Karpas-422 (cell line): ENCODE results near the gene ABHD16B. TPM values are rescaled to one million over a fixed set of nuclear protein-coding genes. Genes with fewer than 3 reads are reported as not detected.

Source experiments
- DNase-seq: peaks from one replicate; pipeline ENCODE4 v3.0.0-alpha.2; 2015
- H2AFZ ChIP-seq: fragments of 200-600 bp; sonication (generic); 2 replicates; pipeline ENCODE4 v1.6.1; 2014; ENCODE audit warnings: antibody characterized with exemption, low read length, mixed read lengths
- H3K27ac ChIP-seq: fragments of 200-600 bp; sonication (generic); 2 replicates; pipeline ENCODE4 v1.5.1; 2014; ENCODE audit warnings: mild to moderate bottlenecking, low read length, moderate library complexity
- H3K27me3 ChIP-seq: fragments of 200-600 bp; sonication (generic); 2 replicates; pipeline ENCODE4 v1.6.1; 2014; ENCODE audit warnings: low read length, mixed read lengths
- H3K36me3 ChIP-seq: fragments of 200-600 bp; sonication (generic); 2 replicates; pipeline ENCODE4 v1.6.1; 2014; ENCODE audit warnings: low read length, mixed read lengths; ENCODE audit not compliant: insufficient read depth
- H3K4me1 ChIP-seq: fragments of 200-600 bp; sonication (generic); 2 replicates; pipeline ENCODE4 v1.6.1; 2014; ENCODE audit warnings: mild to moderate bottlenecking, low read length, mixed read lengths
- H3K4me2 ChIP-seq: fragments of 200-600 bp; sonication (generic); 2 replicates; pipeline ENCODE4 v1.6.1; 2014; ENCODE audit warnings: low read length, low read depth, mild to moderate bottlenecking; ENCODE audit not compliant: poor library complexity, severe bottlenecking
- H3K4me3 ChIP-seq: fragments of 200-600 bp; sonication (generic); 2 replicates; pipeline ENCODE4 v1.5.1; 2014; ENCODE audit warnings: mild to moderate bottlenecking, antibody characterized with exemption, low read length, mixed read lengths
- H3K79me2 ChIP-seq: fragments of 200-600 bp; sonication (generic); 2 replicates; pipeline ENCODE4 v1.6.1; 2014; ENCODE audit warnings: mild to moderate bottlenecking, low read length, mixed read lengths
- H3K9ac ChIP-seq: fragments of 200-600 bp; sonication (generic); 2 replicates; pipeline ENCODE4 v1.6.0; 2014; ENCODE audit warnings: low read length
- H3K9me2 ChIP-seq: fragments of 200-600 bp; sonication (generic), shearing (Covaris generic); replicated peaks from 2 replicates; pipeline ENCODE4 v1.6.0; 2014; ENCODE audit warnings: mild to moderate bottlenecking, low read length, moderate library complexity; ENCODE audit not compliant: insufficient read depth
- H3K9me3 ChIP-seq: fragments of 300-700, 200-600 bp; sonication (generic); 2 replicates; pipeline ENCODE4 v1.6.1; 2014; ENCODE audit warnings: low read length, mixed read lengths
- H4K20me1 ChIP-seq: fragments of 200-600 bp; sonication (generic); 2 replicates; pipeline ENCODE4 v1.6.1; 2014; ENCODE audit warnings: mild to moderate bottlenecking, antibody characterized with exemption, low read length, low read depth; ENCODE audit not compliant: insufficient read depth
- total RNA-seq: library from RNA; depleted of rRNA; stranded (reverse); fragments of >200 nt; shearing (Covaris generic); gene quantifications from 2 replicates; pipeline ENCODE4 v1.2.3, GENCODE V29; 2014; ENCODE audit warnings: low replicate concordance

The ABHD16B gene
- total RNA-seq, 1 experiment from 2014 or later, result not detected

- no peak for DNase-seq
- no peak overlapping the region for H3K27ac ChIP-seq
- peaks cover 11% of the 10 kb centered on the region for H3K36me3 ChIP-seq
- no peaks in the 10 kb centered on the region for H4K20me1 ChIP-seq
- no peaks in the 10 kb centered on the region for H3K27me3 ChIP-seq
- no peaks in the 10 kb centered on the region for H3K9me3 ChIP-seq
- H3K9ac ChIP-seq, result no peak overlapping the region
- H3K79me2 ChIP-seq, result peaks cover 2% of the 10 kb centered on the region; the same call in 1 of the 2 replicates
- no peak overlapping the region for H3K4me3 ChIP-seq
- H3K9me2 ChIP-seq, result no peaks in the 10 kb centered on the region
- no peaks in the 10 kb centered on the region for H3K4me1 ChIP-seq
- H2AFZ ChIP-seq, result no peak overlapping the region
- no peak overlapping the region for H3K4me2 ChIP-seq
Measured at GRCh38 chr20:63883201-63883593, 21.9 kb downstream of the ABHD16B start.

GRCh38 chr20:63884506-63885263 lies 23.4 kb downstream of the ABHD16B start:
- peaks cover 4% of the 10 kb centered on the region; the same call in 1 of the 2 replicates for H3K36me3 ChIP-seq
- no peak for DNase-seq
- peaks cover 2% of the 10 kb centered on the region; the same call in 1 of the 2 replicates for H3K79me2 ChIP-seq

GRCh38 chr20:63885264-63886053 lies 24.2 kb downstream of the ABHD16B start:
- Histone ChIP-seq H3K4me3 (no peak overlapping the region), H3K4me1 (no peaks in the 10 kb centered on the region), H3K9me2 (no peaks in the 10 kb centered on the region), H3K36me3 (peaks cover 4% of the 10 kb centered on the region; the same call in 1 of the 2 replicates), H3K27ac (no peak overlapping the region), H3K4me2 (no peak overlapping the region), H3K9me3 (no peaks in the 10 kb centered on the region), H2AFZ (no peak overlapping the region), H3K79me2 (peaks cover 2% of the 10 kb centered on the region; the same call in 1 of the 2 replicates), H3K9ac (no peak overlapping the region), H3K27me3 (no peaks in the 10 kb centered on the region), H4K20me1 (no peaks in the 10 kb centered on the region)
- DNase-seq, result no peak

More at GRCh38 chr20:63884506-63885263, 23.4 kb downstream of the ABHD16B start:
- no peaks in the 10 kb centered on the region for H3K9me2 ChIP-seq
- H3K9me3 ChIP-seq, result no peaks in the 10 kb centered on the region
- no peak overlapping the region for H3K9ac ChIP-seq
- H2AFZ ChIP-seq, result no peak overlapping the region
- no peaks in the 10 kb centered on the region for H3K4me1 ChIP-seq
- no peaks in the 10 kb centered on the region for H3K27me3 ChIP-seq
- H3K27ac ChIP-seq, result no peak overlapping the region
- H3K4me2 ChIP-seq, result no peak overlapping the region
- no peaks in the 10 kb centered on the region for H4K20me1 ChIP-seq
- no peak overlapping the region for H3K4me3 ChIP-seq

GRCh38 chr20:63886054-63886419 lies 24.7 kb downstream of the ABHD16B start:
- Histone ChIP-seq H3K27ac (no peak overlapping the region), H4K20me1 (no peaks in the 10 kb centered on the region), H3K4me3 (no peak overlapping the region), H3K27me3 (no peaks in the 10 kb centered on the region), H3K4me2 (no peak overlapping the region), H3K4me1 (no peaks in the 10 kb centered on the region), H3K36me3 (peaks cover 4% of the 10 kb centered on the region), H3K9me3 (no peaks in the 10 kb centered on the region), H2AFZ (no peak overlapping the region), H3K9me2 (no peaks in the 10 kb centered on the region), H3K9ac (no peak overlapping the region), H3K79me2 (peaks cover 2% of the 10 kb centered on the region; the same call in 1 of the 2 replicates)
- DNase-seq, result no peak

GRCh38 chr20:63886921-63887320 lies 25.6 kb downstream of the ABHD16B start:
- H3K4me1 ChIP-seq, result no peaks in the 10 kb centered on the region
- H3K36me3 ChIP-seq, result peaks cover 4% of the 10 kb centered on the region
- no peaks in the 10 kb centered on the region for H3K9me3 ChIP-seq
- no peaks in the 10 kb centered on the region for H3K27me3 ChIP-seq
- H3K9ac ChIP-seq, result no peak overlapping the region
- H3K79me2 ChIP-seq, result peaks cover 2% of the 10 kb centered on the region; the same call in 1 of the 2 replicates
- H2AFZ ChIP-seq, result no peak overlapping the region
- H3K4me3 ChIP-seq, result no peak overlapping the region
- H3K27ac ChIP-seq, result no peak overlapping the region
- H4K20me1 ChIP-seq, result no peaks in the 10 kb centered on the region
- no peak for DNase-seq
- H3K4me2 ChIP-seq, result no peak overlapping the region
- no peaks in the 10 kb centered on the region for H3K9me2 ChIP-seq

- Histone ChIP-seq H3K79me2 (no peaks in the 10 kb centered on the region), H3K9me2 (no peaks in the 10 kb centered on the region), H3K4me3 (no peak overlapping the region), H3K36me3 (peaks cover 4% of the 10 kb centered on the region), H3K27ac (no peak overlapping the region), H3K9me3 (no peaks in the 10 kb centered on the region), H3K27me3 (no peaks in the 10 kb centered on the region), H3K4me1 (0 out of 2 replicates have a peak, but pooled peaks cover 1% of the 10 kb centered on the region), H4K20me1 (no peaks in the 10 kb centered on the region), H3K9ac (no peak overlapping the region), H3K4me2 (no peak overlapping the region), H2AFZ (no peak overlapping the region)
- DNase-seq, result no peak
Measured at GRCh38 chr20:63889241-63890200, 28.2 kb downstream of the ABHD16B start.

GRCh38 chr20:63890201-63890576 lies 28.9 kb downstream of the ABHD16B start:
- H3K9ac ChIP-seq, result no peak overlapping the region
- H3K4me2 ChIP-seq, result no peak overlapping the region
- H3K9me2 ChIP-seq, result no peaks in the 10 kb centered on the region
- no peaks in the 10 kb centered on the region for H3K79me2 ChIP-seq
- DNase-seq, result no peak
- no peaks in the 10 kb centered on the region for H3K9me3 ChIP-seq
- H3K4me1 ChIP-seq, result 0 out of 2 replicates have a peak, but pooled peaks cover 3% of the 10 kb centered on the region
- H2AFZ ChIP-seq, result no peak overlapping the region
- H4K20me1 ChIP-seq, result no peaks in the 10 kb centered on the region
- H3K27me3 ChIP-seq, result no peaks in the 10 kb centered on the region
- H3K4me3 ChIP-seq, result no peak overlapping the region
- H3K27ac ChIP-seq, result no peak overlapping the region
- peaks cover 4% of the 10 kb centered on the region for H3K36me3 ChIP-seq
